Spleen (tissue), 7 donors: ENCODE results near the gene CFLAR.
"Not testable (repeated sequence)": the region's sequence is repeated elsewhere in the genome, so short reads cannot be mapped to it uniquely, and the experiment has no call there.

Experiments
- CTCF ChIP-seq, 11 experiments: fragments of 200-600 bp in 7 of 11; fragments of 450-650 bp in 4 of 11; sonication (generic) in 4 of 11; IDR thresholded peaks in 8 of 11; conservative IDR thresholded peaks in 3 of 11; 1 replicate in 7 of 11; 2 replicates in 4 of 11; pipeline versions ENCODE4 v1.4.0 to v1.8.0; 2016 to 2021; ENCODE audit warnings: antibody characterized with exemption in 11 of 11, inconsistent platforms in 4 of 11, mild to moderate bottlenecking in 1 of 11
- POLR2A ChIP-seq, 3 donors: fragments of 450-650 bp; IDR thresholded peaks; one replicate each; pipeline ENCODE4 v1.5.1; 2017; ENCODE audit warnings: antibody characterized with exemption in 3 of 3, mild to moderate bottlenecking in 1 of 3
- POLR2AphosphoS5 ChIP-seq, 3 donors: sonication (generic); formaldehyde crosslinking; IDR thresholded peaks; one replicate each; pipeline ENCODE4 v1.5.1; 2017; ENCODE audit warnings: antibody characterized with exemption in 3 of 3
- donor health status: DM: no; HTN: no; CAD: no; lungs with moderate emphysema.
- donor health status: DM: no; HTN: no; CAD: no.
- donor health status: DM: no; HTN: no; CAD: no.

GRCh38 chr2:201184248-201184647, 68.3 kb downstream of the CFLAR start:
- TF ChIP-seq CTCF (IDR thresholded peaks at IDR 0.05 in 8 of 11, conservative IDR thresholded peaks at IDR 0.05 in 3 of 11); POLR2AphosphoS5 (IDR thresholded peaks at IDR 0.05); POLR2A (IDR thresholded peaks at IDR 0.05): not testable (repeated sequence)
